Natural killer cell treated with Interleukin-12 subunit alpha and Interleukin-12 subunit beta and Interleukin-15 and Interleukin-18, amount 100 ng/mL, for 72 hours (primary cell): ENCODE measurements around the gene NBEA. TPM values are rescaled to one million over a fixed set of nuclear protein-coding genes. Genes with fewer than 3 reads are reported as not detected.

Experiments
- ATAC-seq, 2 donors: fragments of 150-1000 bp; cut with Tn5 transposase in 1 of 2; sonication (Bioruptor Pico), chemical (Tn5 transposase) in 1 of 2; 2 replicates each; pipeline ENCODE4 v1.10.0; 2021
- DNase-seq: peaks from one replicate; pipeline ENCODE4 v3.0.0; 2022; ENCODE audit warnings: low spot score
- H3K27ac Mint-ChIP-seq, 2 donors: 1 replicate in 1 of 2; 2 replicates in 1 of 2; pipeline ENCODE4 v1.8.0; 2022; ENCODE audit warnings: mixed read lengths in 2 of 2, mild to moderate bottlenecking in 1 of 2, moderate library complexity in 1 of 2
- H3K27me3 Mint-ChIP-seq, 2 donors: 1 replicate in 1 of 2; 2 replicates in 1 of 2; pipeline ENCODE4 v1.8.0; 2022; ENCODE audit warnings: mixed read lengths in 2 of 2
- H3K36me3 Mint-ChIP-seq: one replicate; pipeline ENCODE4 v1.8.0; 2022; ENCODE audit warnings: mixed read lengths
- H3K4me1 Mint-ChIP-seq, 2 donors: 1 replicate in 1 of 2; 2 replicates in 1 of 2; pipeline ENCODE4 v1.8.0; 2022; ENCODE audit warnings: low read depth in 2 of 2, mixed read lengths in 2 of 2, mild to moderate bottlenecking in 1 of 2
- H3K4me3 Mint-ChIP-seq: one replicate; pipeline ENCODE4 v1.8.0; 2022; ENCODE audit warnings: mixed read lengths
- H3K9me3 Mint-ChIP-seq: 2 replicates; pipeline ENCODE4 v1.8.0; 2022; ENCODE audit warnings: mixed read lengths
- total RNA-seq, 2 donors: library from RNA; stranded (reverse); gene quantifications; one replicate each; pipeline ENCODE4 v1.2.3, GENCODE V29; 2022

NBEA gene
- total RNA-seq, 2 donors from 2014 or later = 0.08 to 0.12 TPM

DNA sequence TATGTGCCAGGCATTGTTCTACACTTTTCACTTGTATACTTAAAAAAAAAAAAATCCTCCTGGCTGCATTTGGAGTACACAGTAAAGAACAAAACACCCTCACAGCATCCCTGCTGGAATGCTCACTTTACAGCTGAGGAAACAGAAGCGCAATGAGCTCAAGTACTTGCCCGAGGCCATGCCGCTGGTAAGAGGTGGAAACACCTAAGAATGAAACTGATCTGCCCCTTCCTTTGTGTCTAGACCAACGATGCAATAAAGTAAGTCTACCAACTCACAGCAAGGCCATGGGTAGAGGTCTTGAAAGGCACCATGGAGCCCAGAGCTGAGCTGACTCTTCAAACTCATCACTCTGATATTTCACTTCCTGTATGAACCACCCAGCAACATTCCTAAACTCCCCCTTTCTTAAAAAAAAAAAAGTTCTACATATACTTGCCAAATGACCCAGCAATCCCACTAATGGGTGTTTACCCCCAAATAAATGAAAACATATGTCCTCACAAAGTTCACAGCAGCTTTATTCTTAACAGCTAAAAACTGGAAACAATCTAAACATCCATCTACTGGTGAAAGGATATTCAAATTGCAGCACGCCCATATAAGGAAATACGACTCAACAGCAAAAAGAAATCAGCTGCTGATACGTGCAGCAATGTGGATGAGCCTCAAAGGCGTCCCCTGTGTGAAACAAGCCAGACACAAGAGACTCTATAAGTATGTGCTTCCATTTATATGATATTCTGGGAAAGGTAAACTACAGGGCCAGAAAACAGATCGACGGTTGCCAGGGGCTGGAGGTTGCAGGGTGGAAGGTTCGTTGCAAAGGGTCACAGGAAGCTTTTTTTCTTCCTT is 771.1 kb downstream of the NBEA start:
- Mint-ChIP-seq H3K4me1 (no peaks in the 10 kb centered on the region), H3K27me3 (no peaks in the 10 kb centered on the region), H3K27ac (no peak overlapping the region), H3K9me3 (peaks cover 2% of the 10 kb centered on the region), H3K36me3 (no peaks in the 10 kb centered on the region), H3K4me3 (no peak overlapping the region)
- ATAC-seq (no peak), DNase-seq (no peak)

DNA sequence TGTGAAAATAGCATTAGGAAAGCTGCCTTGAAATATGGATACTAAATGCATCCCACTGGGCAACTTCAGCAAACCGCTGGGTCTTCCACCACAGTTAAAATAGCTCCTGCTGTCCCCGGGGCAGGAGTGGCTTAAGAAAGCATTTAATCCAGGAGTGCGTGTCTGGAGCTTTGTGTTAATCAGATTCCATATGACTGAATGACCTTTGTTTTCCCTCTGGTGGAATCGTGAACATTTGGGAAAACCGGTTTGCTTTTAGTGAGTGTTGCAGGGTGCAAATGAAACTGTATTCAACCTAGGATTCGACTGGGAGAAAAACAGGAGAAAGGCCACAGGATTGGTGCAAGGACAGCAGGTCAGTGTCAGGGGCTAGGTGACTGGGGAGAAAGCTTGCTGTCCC is 772.1 kb downstream of the NBEA start:
- H3K27ac Mint-ChIP-seq = no peak overlapping the region
- DNase-seq (no peak), ATAC-seq (no peak)
- H3K36me3 Mint-ChIP-seq = no peaks in the 10 kb centered on the region
- no peaks in the 10 kb centered on the region for H3K4me1 Mint-ChIP-seq
- peaks cover 2% of the 10 kb centered on the region for H3K9me3 Mint-ChIP-seq
- H3K27me3 Mint-ChIP-seq = no peaks in the 10 kb centered on the region
- no peak overlapping the region for H3K4me3 Mint-ChIP-seq

DNA sequence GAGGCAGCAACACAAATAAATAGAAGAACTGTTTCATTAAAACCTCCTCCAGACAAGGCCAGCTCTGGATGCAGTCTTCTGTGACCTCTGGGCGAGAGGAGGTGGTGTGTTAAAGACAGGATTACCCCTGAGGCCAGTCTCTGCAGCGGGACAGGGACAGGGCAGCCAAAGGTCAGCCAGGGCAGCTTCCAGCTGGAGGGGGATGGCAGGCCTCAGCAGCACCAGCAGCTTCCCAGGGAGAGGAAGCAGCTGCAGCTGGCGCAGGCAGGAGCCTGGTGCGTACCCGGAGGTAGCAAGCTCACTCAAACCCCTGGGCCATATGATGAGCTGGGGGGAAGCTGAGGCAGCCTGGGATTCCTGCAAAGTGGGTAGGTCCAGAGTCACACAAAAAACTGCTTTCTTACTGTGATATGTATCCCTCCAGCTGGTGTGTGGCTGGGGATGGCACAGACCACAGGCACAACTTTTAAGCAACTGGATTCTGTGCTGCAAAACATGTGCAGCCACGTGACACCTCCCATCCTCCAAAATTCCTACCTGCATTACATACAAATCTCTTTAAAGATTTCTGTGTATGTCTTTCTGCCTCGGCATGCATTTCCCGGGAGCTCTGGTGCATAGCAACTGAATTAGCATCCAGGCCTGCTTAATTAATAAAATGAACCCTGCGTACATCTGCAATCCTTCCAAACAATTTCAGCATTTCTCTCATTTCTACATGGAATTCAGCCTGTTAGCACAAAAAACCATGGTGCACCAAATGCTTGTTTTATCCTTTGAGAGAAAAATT is 772.7 kb downstream of the NBEA start:
- H3K27ac Mint-ChIP-seq = no peak overlapping the region
- peaks cover 2% of the 10 kb centered on the region for H3K9me3 Mint-ChIP-seq
- H3K4me1 Mint-ChIP-seq = no peaks in the 10 kb centered on the region
- H3K36me3 Mint-ChIP-seq = no peaks in the 10 kb centered on the region
- no peak overlapping the region for H3K4me3 Mint-ChIP-seq
- no peaks in the 10 kb centered on the region for H3K27me3 Mint-ChIP-seq
- DNase-seq (no peak), ATAC-seq (no peak)

DNA sequence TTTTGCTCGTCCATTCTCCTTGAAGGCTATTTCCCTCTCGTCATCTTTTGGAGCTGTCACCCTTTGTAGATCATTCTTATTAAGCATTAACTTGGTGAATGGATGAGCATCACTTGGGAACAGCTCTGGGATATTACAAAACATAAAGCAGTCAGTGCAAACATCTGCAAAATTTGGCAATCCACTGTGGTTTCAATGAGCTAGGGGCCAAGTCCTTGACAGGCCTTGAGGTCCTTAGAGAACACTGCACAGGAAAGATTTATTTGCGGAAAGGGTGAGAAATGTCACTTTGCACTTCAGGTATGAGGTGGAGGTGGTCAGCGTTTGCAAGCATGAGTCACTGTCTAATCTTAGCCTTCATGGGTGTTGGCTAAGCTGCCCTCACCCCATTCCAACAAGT is 774.1 kb downstream of the NBEA start:
- ATAC-seq (no peak), DNase-seq (no peak)
- Mint-ChIP-seq H3K27ac (no peak overlapping the region), H3K36me3 (no peaks in the 10 kb centered on the region), H3K27me3 (no peaks in the 10 kb centered on the region), H3K4me1 (peaks cover 4 to 8% of the 10 kb centered on the region in 2 donors), H3K9me3 (no peaks in the 10 kb centered on the region), H3K4me3 (no peak overlapping the region)

DNA sequence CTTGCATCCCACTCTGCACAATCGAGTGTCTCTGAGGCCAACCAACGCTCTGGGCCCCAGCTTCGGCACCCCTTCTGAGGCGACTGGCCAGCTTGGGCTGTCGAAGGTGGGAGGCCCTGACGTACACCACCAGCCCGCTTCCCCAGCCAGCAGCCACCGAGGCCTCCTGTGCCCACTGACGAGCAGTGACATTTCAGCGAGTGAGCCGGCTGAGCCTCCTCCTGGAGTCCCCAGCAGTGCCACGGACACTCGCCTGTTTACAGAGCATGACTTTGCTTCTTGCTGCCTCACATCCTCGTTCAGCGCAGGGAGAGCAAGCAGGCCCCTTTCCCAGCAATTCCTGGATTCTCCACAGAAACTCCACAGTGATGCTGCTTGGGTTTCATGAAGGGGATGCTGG is 774.7 kb downstream of the NBEA start:
- ATAC-seq (no peak), DNase-seq (no peak)
- Mint-ChIP-seq H3K27me3 (no peaks in the 10 kb centered on the region), H3K4me3 (no peak overlapping the region), H3K27ac (no peak overlapping the region), H3K4me1 (peaks cover 4 to 9% of the 10 kb centered on the region in 2 donors), H3K9me3 (no peaks in the 10 kb centered on the region), H3K36me3 (no peaks in the 10 kb centered on the region)

DNA sequence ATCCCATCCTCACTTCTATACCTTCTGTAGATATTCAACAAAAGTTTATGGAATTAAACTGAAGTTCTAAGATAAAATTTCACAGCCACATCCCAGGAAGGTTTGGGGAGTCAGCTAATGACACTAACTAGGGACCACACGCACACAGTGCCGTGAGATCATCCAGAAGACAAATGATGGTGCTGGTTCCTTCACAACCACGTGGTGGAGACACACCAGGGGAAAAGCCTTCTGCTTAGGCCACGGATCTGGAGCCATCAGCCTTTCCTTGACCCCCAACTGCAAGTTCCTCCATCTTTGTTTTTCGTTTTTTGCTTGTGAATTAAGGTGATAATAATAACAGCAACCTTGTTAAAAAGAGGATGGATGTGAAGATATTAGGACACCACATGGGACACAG is 776.0 kb downstream of the NBEA start:
- no peaks in the 10 kb centered on the region for H3K9me3 Mint-ChIP-seq
- H3K36me3 Mint-ChIP-seq = no peaks in the 10 kb centered on the region
- no peak overlapping the region for H3K27ac Mint-ChIP-seq
- ATAC-seq (no peak), DNase-seq (no peak)
- H3K4me1 Mint-ChIP-seq = peaks cover 4 to 9% of the 10 kb centered on the region in 2 donors
- no peak overlapping the region for H3K4me3 Mint-ChIP-seq
- no peaks in the 10 kb centered on the region for H3K27me3 Mint-ChIP-seq

DNA sequence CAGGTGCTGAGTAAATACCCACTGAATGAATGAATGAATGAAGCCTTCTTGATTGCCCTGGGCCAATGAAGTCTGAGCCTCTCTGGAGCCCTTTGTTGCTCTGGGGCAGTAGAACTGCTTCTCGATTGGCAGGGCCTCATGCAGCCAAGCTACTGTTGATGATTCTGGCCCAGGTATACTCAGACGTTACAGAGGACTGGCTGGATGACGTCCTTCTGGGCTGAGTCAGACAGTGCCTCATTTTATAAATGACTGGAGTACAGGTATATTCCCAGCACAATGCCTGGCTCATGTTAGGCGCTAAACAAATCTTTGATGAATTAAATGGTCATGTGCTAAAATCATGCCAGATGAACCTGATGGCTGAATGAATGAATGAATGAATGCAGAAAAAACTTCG is 778.2 kb downstream of the NBEA start:
- peaks cover 0 to 4% of the 10 kb centered on the region in 2 donors for H3K27me3 Mint-ChIP-seq
- H3K9me3 Mint-ChIP-seq = no peaks in the 10 kb centered on the region
- H3K27ac Mint-ChIP-seq = no peak overlapping the region
- no peak overlapping the region for H3K4me3 Mint-ChIP-seq
- no peaks in the 10 kb centered on the region for H3K36me3 Mint-ChIP-seq
- no peak for DNase-seq
- ATAC-seq = no peak
- H3K4me1 Mint-ChIP-seq = peaks cover 4 to 9% of the 10 kb centered on the region in 2 donors

DNA sequence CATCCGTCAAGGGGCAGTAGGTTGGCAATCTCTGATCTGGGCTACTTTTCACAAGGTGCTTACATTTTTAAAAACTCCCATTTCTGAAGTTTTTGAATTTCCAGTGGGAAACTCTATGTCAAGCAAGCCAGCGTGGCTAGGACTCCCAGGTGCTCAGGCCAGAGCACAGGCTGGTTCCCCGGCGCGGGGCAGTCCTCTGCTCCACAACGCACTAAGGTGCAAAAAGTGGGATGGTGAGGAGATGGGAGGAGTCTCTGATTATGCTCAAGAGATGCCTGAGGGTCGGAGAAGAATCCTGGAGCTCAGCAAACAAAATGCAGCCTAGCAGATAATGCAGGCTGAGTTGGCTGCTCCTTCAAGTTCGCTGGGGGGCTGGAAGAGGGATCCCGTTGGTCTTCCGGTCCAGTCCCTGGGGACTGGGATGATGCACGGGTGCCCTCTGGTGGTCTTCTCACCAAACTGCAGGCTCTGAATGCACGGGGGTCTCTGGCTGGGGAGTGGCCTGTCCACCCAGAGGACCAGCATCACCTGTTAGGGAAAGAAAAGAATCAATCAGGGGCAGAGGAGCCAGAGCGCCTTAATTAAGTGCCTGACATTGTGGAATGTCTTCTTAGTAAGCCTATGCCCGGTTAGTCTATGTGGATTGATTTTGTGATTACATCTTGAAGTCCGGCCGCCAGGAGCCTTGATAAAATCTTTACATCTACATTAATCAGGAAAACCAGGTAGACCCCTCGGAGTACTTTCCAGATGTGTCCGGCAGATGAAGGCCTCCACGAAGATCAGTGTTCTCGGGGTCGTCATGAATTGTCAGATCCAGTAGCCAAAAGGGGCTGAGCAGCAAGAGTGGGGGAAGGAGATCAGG is 778.9 kb downstream of the NBEA start:
- no peak overlapping the region for H3K4me3 Mint-ChIP-seq
- peaks cover 4 to 9% of the 10 kb centered on the region in 2 donors for H3K4me1 Mint-ChIP-seq
- H3K36me3 Mint-ChIP-seq = no peaks in the 10 kb centered on the region
- H3K27ac Mint-ChIP-seq = no peak overlapping the region
- no peak for DNase-seq
- H3K27me3 Mint-ChIP-seq = peaks cover 0 to 4% of the 10 kb centered on the region in 2 donors
- H3K9me3 Mint-ChIP-seq = no peaks in the 10 kb centered on the region
- peak; percentile 61 to 72 for ATAC-seq
